ENCODE results near the gene GALR2.

- no peak for TF ChIP-seq TOX (CRISPR knock-in tag; IDR thresholded peaks at IDR 0.05; ENCODE audit: borderline replicate concordance)
- no peak for TF ChIP-seq ARNTL (CRISPR knock-in tag; IDR thresholded peaks at IDR 0.05; ENCODE audit: borderline replicate concordance, low read depth)
- TF ChIP-seq RARB (CRISPR knock-in tag; IDR thresholded peaks at IDR 0.05) = no peak
- TF ChIP-seq ZFP3 (CRISPR knock-in tag; IDR thresholded peaks at IDR 0.05) = no peak
- TF ChIP-seq, protein P1, sequence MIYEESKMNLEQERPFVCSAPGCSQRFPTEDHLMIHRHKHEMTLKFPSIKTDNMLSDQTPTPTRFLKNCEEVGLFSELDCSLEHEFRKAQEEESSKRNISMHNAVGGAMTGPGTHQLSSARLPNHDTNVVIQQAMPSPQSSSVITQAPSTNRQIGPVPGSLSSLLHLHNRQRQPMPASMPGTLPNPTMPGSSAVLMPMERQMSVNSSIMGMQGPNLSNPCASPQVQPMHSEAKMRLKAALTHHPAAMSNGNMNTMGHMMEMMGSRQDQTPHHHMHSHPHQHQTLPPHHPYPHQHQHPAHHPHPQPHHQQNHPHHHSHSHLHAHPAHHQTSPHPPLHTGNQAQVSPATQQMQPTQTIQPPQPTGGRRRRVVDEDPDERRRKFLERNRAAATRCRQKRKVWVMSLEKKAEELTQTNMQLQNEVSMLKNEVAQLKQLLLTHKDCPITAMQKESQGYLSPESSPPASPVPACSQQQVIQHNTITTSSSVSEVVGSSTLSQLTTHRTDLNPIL (CRISPR knock-in tag; IDR thresholded peaks at IDR 0.05; ENCODE audit: low read depth) = no peak
Observed at GRCh38 chr17:76065775-76066174, 8.8 kb upstream of the GALR2 start.
